Liver (tissue), 9 donors: Measurements from ENCODE around the gene GRB7. TPM values are rescaled to one million over a fixed set of nuclear protein-coding genes. Genes with fewer than 3 reads are reported as not detected.

Source experiments
- DNase-seq: peaks from one replicate; pipeline ENCODE4 v3.0.0-alpha.2; 2017; ENCODE audit warnings: low spot score
- H3K27ac ChIP-seq, 2 donors: one replicate each; pipeline ENCODE4 v1.7.0; 2013; ENCODE audit warnings: inconsistent platforms in 2 of 2, low read length in 2 of 2, control low read depth in 1 of 2, low read depth in 1 of 2, mild to moderate bottlenecking in 1 of 2
- H3K27me3 ChIP-seq, 4 donors: one replicate each; pipeline versions ENCODE4 v1.6.1 to v1.7.0; 2013; ENCODE audit warnings: low read length in 3 of 4, inconsistent platforms in 1 of 4, mild to moderate bottlenecking in 1 of 4, moderate library complexity in 1 of 4; ENCODE audit not compliant: control insufficient read depth in 4 of 4, insufficient read depth in 4 of 4
- H3K36me3 ChIP-seq, 4 donors: one replicate each; pipeline versions ENCODE4 v1.6.1 to v1.7.0; 2013; ENCODE audit warnings: low read length in 3 of 4, mild to moderate bottlenecking in 3 of 4, low read depth in 1 of 4, moderate library complexity in 1 of 4; ENCODE audit not compliant: control insufficient read depth in 4 of 4, insufficient read depth in 3 of 4
- H3K4me1 ChIP-seq, 4 donors: one replicate each; pipeline versions ENCODE4 v1.6.1 to v1.7.0; 2013; ENCODE audit warnings: low read length in 3 of 4, mild to moderate bottlenecking in 3 of 4, moderate library complexity in 1 of 4; ENCODE audit not compliant: control insufficient read depth in 4 of 4, insufficient read depth in 4 of 4
- H3K4me3 ChIP-seq, 3 donors: one replicate each; pipeline versions ENCODE4 v1.6.1 to v1.7.0; 2013; ENCODE audit warnings: low read length in 3 of 3, control low read depth in 1 of 3, low read depth in 1 of 3, mild to moderate bottlenecking in 1 of 3
- H3K9ac ChIP-seq, 2 donors: one replicate each; pipeline ENCODE4 v1.7.0; 2013; ENCODE audit warnings: low read length in 2 of 2, mild to moderate bottlenecking in 2 of 2, moderate library complexity in 2 of 2, control low read depth in 1 of 2, low read depth in 1 of 2
- H3K9me3 ChIP-seq, 4 donors: one replicate each; pipeline versions ENCODE4 v1.6.1 to v1.7.0; 2013; ENCODE audit warnings: low read length in 3 of 4; ENCODE audit not compliant: control insufficient read depth in 4 of 4
- EGR1 ChIP-seq, 2 donors: IDR thresholded peaks; 2 replicates each; pipeline ENCODE4 v1.6.1; 2016 to 2018; ENCODE audit warnings: antibody characterized with exemption in 2 of 2, low read depth in 2 of 2
- FOXA1 ChIP-seq: IDR thresholded peaks from 2 replicates; pipeline ENCODE4 v1.6.1; 2016; ENCODE audit warnings: antibody characterized with exemption
- FOXA2 ChIP-seq: IDR thresholded peaks from 2 replicates; pipeline ENCODE4 v1.6.1; 2016; ENCODE audit warnings: antibody characterized with exemption
- GABPA ChIP-seq, 2 donors: IDR thresholded peaks in 1 of 2; conservative IDR thresholded peaks in 1 of 2; 2 replicates each; pipeline ENCODE4 v1.6.1; 2016; ENCODE audit warnings: antibody characterized with exemption in 2 of 2, mild to moderate bottlenecking in 1 of 2, moderate library complexity in 1 of 2
- HNF4A ChIP-seq, 2 donors: conservative IDR thresholded peaks; 2 replicates each; pipeline ENCODE4 v1.6.1; 2016; ENCODE audit warnings: antibody characterized with exemption in 2 of 2, mild to moderate bottlenecking in 2 of 2
- HNF4G ChIP-seq: IDR thresholded peaks from 2 replicates; pipeline ENCODE4 v1.6.1; 2016; ENCODE audit warnings: antibody characterized with exemption
- JUND ChIP-seq, 2 donors: IDR thresholded peaks; 2 replicates each; pipeline ENCODE4 v1.6.1; 2016; ENCODE audit warnings: antibody characterized with exemption in 2 of 2
- NR2F2 ChIP-seq: IDR thresholded peaks from 2 replicates; pipeline ENCODE4 v1.6.1; 2016; ENCODE audit warnings: antibody characterized with exemption
- RAD21 ChIP-seq, 2 donors: IDR thresholded peaks; 2 replicates each; pipeline ENCODE4 v1.6.1; 2016; ENCODE audit warnings: antibody characterized with exemption in 2 of 2, mild to moderate bottlenecking in 2 of 2
- RXRA ChIP-seq, 2 donors: IDR thresholded peaks; 2 replicates each; pipeline ENCODE4 v1.6.1; 2017 to 2018; ENCODE audit warnings: antibody characterized with exemption in 2 of 2, mild to moderate bottlenecking in 1 of 2
- SP1 ChIP-seq: IDR thresholded peaks from 2 replicates; pipeline ENCODE4 v1.6.1; 2018; ENCODE audit warnings: antibody characterized with exemption, mild to moderate bottlenecking
- TAF1 ChIP-seq: conservative IDR thresholded peaks from 2 replicates; pipeline ENCODE4 v1.6.1; 2016; ENCODE audit warnings: antibody characterized with exemption, mild to moderate bottlenecking
- YY1 ChIP-seq: IDR thresholded peaks from 2 replicates; pipeline ENCODE4 v1.6.1; 2016; ENCODE audit warnings: antibody characterized with exemption, mild to moderate bottlenecking
- ZBTB33 ChIP-seq: IDR thresholded peaks from 2 replicates; pipeline ENCODE4 v1.6.1; 2016; ENCODE audit warnings: antibody characterized with exemption
- WGBS: extraction: QIAGEN DNeasy Blood & Tissue Kit; methylation state at CpG from one replicate; pipeline ENCODE4 v1.1.7; 2013; 5-methylcytosine and 5-hydroxymethylcytosine counted together
- polyA plus RNA-seq, 2 donors: library from polyadenylated mRNA; stranded (reverse) in 1 of 2; unstranded in 1 of 2; fragments of 200-250 nt in 1 of 2; fragments of >200 nt in 1 of 2; fragmentation: Nextera tagmentation in 1 of 2; extraction: Ambion mirVana in 1 of 2; gene quantifications; one replicate each; pipeline versions ENCODE4 v1.2.1 to v1.2.3, GENCODE V29; 2013 to 2015
- total RNA-seq, 2 donors: library from RNA; depleted of rRNA; stranded (reverse); fragments of >200 nt; gene quantifications; one replicate each; pipeline ENCODE4 v1.2.3, GENCODE V29; 2014
- TF ChIP-seq, protein P1 (sequence below): fragments of 150-350 bp; IDR thresholded peaks from 2 replicates; pipeline ENCODE4 v1.5.1; 2017; ENCODE audit warnings: improper control_type of control experiment, low read depth, low read length; ENCODE audit not compliant: missing input control
- TF ChIP-seq, protein P2 (sequence below): IDR thresholded peaks from 2 replicates; pipeline ENCODE4 v1.6.1; 2016; ENCODE audit warnings: antibody characterized with exemption
- TF ChIP-seq, protein P3 (sequence below): IDR thresholded peaks from 2 replicates; pipeline ENCODE4 v1.6.1; 2016; ENCODE audit warnings: antibody characterized with exemption, mild to moderate bottlenecking
- TF ChIP-seq, protein P4 (sequence below): IDR thresholded peaks from 2 replicates; pipeline ENCODE4 v1.6.1; 2016; ENCODE audit warnings: antibody characterized with exemption
- donor health status: healthy.
- donor health status: healthy.
- donor health status: healthy.
- donor health status: healthy.
- donor health status: healthy.

The GRB7 gene
- total and polyA plus RNA-seq, 4 donors = 1.9 to 6.8 (median 2.5) TPM

DNA sequence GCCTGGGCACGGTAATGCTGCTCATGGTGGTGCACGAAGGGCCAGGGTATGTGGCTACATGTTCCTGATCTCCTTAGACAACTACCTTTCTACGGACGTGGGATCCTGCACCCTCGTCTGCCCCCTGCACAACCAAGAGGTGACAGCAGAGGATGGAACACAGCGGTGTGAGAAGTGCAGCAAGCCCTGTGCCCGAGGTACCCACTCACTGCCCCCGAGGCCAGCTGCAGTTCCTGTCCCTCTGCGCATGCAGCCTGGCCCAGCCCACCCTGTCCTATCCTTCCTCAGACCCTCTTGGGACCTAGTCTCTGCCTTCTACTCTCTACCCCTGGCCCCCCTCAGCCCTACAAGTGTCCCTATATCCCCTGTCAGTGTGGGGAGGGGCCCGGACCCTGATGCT, 25.9 kb upstream of the GRB7 start:
- Histone ChIP-seq H3K9me3 (no peaks in the 10 kb centered on the region), H3K27me3 (no peaks in the 10 kb centered on the region), H3K27ac (no peak overlapping the region), H3K4me1 (peaks cover 5 to 22% (median 13%) of the 10 kb centered on the region in 4 donors), H3K36me3 (peaks cover 0 to 35% (median 12%) of the 10 kb centered on the region in 4 donors), H3K4me3 (no peak overlapping the region), H3K9ac (no peak overlapping the region)
- TF ChIP-seq, protein P1, sequence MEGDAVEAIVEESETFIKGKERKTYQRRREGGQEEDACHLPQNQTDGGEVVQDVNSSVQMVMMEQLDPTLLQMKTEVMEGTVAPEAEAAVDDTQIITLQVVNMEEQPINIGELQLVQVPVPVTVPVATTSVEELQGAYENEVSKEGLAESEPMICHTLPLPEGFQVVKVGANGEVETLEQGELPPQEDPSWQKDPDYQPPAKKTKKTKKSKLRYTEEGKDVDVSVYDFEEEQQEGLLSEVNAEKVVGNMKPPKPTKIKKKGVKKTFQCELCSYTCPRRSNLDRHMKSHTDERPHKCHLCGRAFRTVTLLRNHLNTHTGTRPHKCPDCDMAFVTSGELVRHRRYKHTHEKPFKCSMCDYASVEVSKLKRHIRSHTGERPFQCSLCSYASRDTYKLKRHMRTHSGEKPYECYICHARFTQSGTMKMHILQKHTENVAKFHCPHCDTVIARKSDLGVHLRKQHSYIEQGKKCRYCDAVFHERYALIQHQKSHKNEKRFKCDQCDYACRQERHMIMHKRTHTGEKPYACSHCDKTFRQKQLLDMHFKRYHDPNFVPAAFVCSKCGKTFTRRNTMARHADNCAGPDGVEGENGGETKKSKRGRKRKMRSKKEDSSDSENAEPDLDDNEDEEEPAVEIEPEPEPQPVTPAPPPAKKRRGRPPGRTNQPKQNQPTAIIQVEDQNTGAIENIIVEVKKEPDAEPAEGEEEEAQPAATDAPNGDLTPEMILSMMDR = no peak
- TF ChIP-seq, protein P2, sequence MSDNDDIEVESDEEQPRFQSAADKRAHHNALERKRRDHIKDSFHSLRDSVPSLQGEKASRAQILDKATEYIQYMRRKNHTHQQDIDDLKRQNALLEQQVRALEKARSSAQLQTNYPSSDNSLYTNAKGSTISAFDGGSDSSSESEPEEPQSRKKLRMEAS = no peak
- no peak for TF ChIP-seq EGR1 (IDR thresholded peaks at IDR 0.05; ENCODE audit: low read depth in 2 of 2)
- no peak for TF ChIP-seq GABPA (IDR thresholded peaks at IDR 0.05 in 1 of 2, conservative IDR thresholded peaks at IDR 0.05 in 1 of 2)
- no peak for TF ChIP-seq FOXA1
- no peak for TF ChIP-seq JUND (IDR thresholded peaks at IDR 0.05)
- no peak for TF ChIP-seq NR2F2
- TF ChIP-seq SP1 = no peak
- TF ChIP-seq TAF1 = no peak
- TF ChIP-seq HNF4A (conservative IDR thresholded peaks at IDR 0.05) = no peak
- TF ChIP-seq FOXA2 = no peak
- TF ChIP-seq RAD21 (IDR thresholded peaks at IDR 0.05) = no peak
- TF ChIP-seq, protein P3, sequence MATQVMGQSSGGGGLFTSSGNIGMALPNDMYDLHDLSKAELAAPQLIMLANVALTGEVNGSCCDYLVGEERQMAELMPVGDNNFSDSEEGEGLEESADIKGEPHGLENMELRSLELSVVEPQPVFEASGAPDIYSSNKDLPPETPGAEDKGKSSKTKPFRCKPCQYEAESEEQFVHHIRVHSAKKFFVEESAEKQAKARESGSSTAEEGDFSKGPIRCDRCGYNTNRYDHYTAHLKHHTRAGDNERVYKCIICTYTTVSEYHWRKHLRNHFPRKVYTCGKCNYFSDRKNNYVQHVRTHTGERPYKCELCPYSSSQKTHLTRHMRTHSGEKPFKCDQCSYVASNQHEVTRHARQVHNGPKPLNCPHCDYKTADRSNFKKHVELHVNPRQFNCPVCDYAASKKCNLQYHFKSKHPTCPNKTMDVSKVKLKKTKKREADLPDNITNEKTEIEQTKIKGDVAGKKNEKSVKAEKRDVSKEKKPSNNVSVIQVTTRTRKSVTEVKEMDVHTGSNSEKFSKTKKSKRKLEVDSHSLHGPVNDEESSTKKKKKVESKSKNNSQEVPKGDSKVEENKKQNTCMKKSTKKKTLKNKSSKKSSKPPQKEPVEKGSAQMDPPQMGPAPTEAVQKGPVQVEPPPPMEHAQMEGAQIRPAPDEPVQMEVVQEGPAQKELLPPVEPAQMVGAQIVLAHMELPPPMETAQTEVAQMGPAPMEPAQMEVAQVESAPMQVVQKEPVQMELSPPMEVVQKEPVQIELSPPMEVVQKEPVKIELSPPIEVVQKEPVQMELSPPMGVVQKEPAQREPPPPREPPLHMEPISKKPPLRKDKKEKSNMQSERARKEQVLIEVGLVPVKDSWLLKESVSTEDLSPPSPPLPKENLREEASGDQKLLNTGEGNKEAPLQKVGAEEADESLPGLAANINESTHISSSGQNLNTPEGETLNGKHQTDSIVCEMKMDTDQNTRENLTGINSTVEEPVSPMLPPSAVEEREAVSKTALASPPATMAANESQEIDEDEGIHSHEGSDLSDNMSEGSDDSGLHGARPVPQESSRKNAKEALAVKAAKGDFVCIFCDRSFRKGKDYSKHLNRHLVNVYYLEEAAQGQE = no peak
- TF ChIP-seq, protein P4, sequence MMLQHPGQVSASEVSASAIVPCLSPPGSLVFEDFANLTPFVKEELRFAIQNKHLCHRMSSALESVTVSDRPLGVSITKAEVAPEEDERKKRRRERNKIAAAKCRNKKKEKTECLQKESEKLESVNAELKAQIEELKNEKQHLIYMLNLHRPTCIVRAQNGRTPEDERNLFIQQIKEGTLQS = no peak
- no peak for TF ChIP-seq HNF4G
- no peak for TF ChIP-seq YY1
- TF ChIP-seq ZBTB33 = no peak
- TF ChIP-seq RXRA (IDR thresholded peaks at IDR 0.05) = no peak
- 96% methylated on average over 10 of the region's 10 CpGs for WGBS
- no peak for DNase-seq
